ENCODE measurements around the gene FRMPD1.

GRCh38 chr9:37719526-37719925, 68.8 kb downstream of the FRMPD1 start:
- TF ChIP-seq POLR2A (IDR thresholded peaks at IDR 0.05; ENCODE audit: low read depth, low read length) (no peak), POLR2AphosphoS5 (IDR thresholded peaks at IDR 0.05; ENCODE audit: low read depth, low read length) (no peak)

Measured in GM12892 (cell line).